ENCODE data around the gene ZNF14. TPM values are rescaled to one million over a fixed set of nuclear protein-coding genes. Genes with fewer than 3 reads are reported as not detected.
"Not testable (repeated sequence)": the region's sequence is repeated elsewhere in the genome, so short reads cannot be mapped to it uniquely, and the experiment has no call there.

The ZNF14 gene
- total RNA-seq, 3 donors from 2014 or later, result 2.6 to 7.6 (median 2.8) TPM

- H3K9me3 ChIP-seq, result peaks cover 99% of the 10 kb centered on the region
- ATAC-seq (no peak), DNase-seq (no peak)
- H3K36me3 ChIP-seq (ENCODE audit: low read depth), result peaks cover 16% of the 10 kb centered on the region
- intact Hi-C loops (cut with DNase I, micrococcal nuclease), result no loop called here
- H3K4me1 ChIP-seq (ENCODE audit: low read depth), result no peaks in the 10 kb centered on the region
- no peak overlapping the region for H3K4me3 ChIP-seq
- TF ChIP-seq CTCF (IDR thresholded peaks at IDR 0.05), result no peak
These were observed 22.4 kb downstream of the ZNF14 start for GRCh38 chr19:19710506-19710905.

GRCh38 chr19:19704836-19705235 lies 28.1 kb downstream of the ZNF14 start:
- no peak for ATAC-seq
- Histone ChIP-seq H3K36me3 (ENCODE audit: low read depth) (no peaks in the 10 kb centered on the region), H3K4me3 (no peak overlapping the region), H3K4me1 (ENCODE audit: low read depth) (no peaks in the 10 kb centered on the region), H3K9me3 (peaks cover 93% of the 10 kb centered on the region)
- intact Hi-C loops (cut with DNase I, micrococcal nuclease), result no loop called here
- DNase-seq, result no peak
- no peak for TF ChIP-seq CTCF (IDR thresholded peaks at IDR 0.05)

GRCh38 chr19:19700493-19700892 lies 32.4 kb downstream of the ZNF14 start:
- intact Hi-C loops (cut with DNase I, micrococcal nuclease); H3K4me3 ChIP-seq; H3K4me1 ChIP-seq (ENCODE audit: low read depth); ATAC-seq; DNase-seq; H3K36me3 ChIP-seq (ENCODE audit: low read depth): not testable (repeated sequence)
- peaks cover 66% of the 10 kb centered on the region for H3K9me3 ChIP-seq

GRCh38 chr19:19697589-19697988 lies 35.3 kb downstream of the ZNF14 start:
- Histone ChIP-seq H3K9me3 (peaks cover 40% of the 10 kb centered on the region), H3K4me1 (ENCODE audit: low read depth) (no peaks in the 10 kb centered on the region), H3K4me3 (no peak overlapping the region), H3K36me3 (ENCODE audit: low read depth) (no peaks in the 10 kb centered on the region)
- DNase-seq, result no peak
- no peak for TF ChIP-seq CTCF (IDR thresholded peaks at IDR 0.05)
- no peak for ATAC-seq
- intact Hi-C loops (cut with DNase I, micrococcal nuclease), result no loop called here

- Histone ChIP-seq H3K36me3 (ENCODE audit: low read depth) (no peaks in the 10 kb centered on the region), H3K4me3 (no peak overlapping the region), H3K4me1 (ENCODE audit: low read depth) (no peaks in the 10 kb centered on the region), H3K9me3 (peaks cover 29% of the 10 kb centered on the region)
- DNase-seq, result no peak
- no peak for TF ChIP-seq CTCF (IDR thresholded peaks at IDR 0.05)
- intact Hi-C loops (cut with DNase I, micrococcal nuclease), result no loop called here
- ATAC-seq, result no peak
These were observed 36.5 kb downstream of the ZNF14 start for GRCh38 chr19:19696386-19696785.

GRCh38 chr19:19691683-19692082 lies 41.2 kb downstream of the ZNF14 start:
- H3K9me3 ChIP-seq, result peaks cover 7% of the 10 kb centered on the region

GRCh38 chr19:19689023-19689422 lies 43.9 kb downstream of the ZNF14 start:
- intact Hi-C loops (cut with DNase I, micrococcal nuclease); DNase-seq; H3K4me3 ChIP-seq; ATAC-seq; H3K4me1 ChIP-seq (ENCODE audit: low read depth); H3K36me3 ChIP-seq (ENCODE audit: low read depth): not testable (repeated sequence)
- peaks cover 24% of the 10 kb centered on the region for H3K9me3 ChIP-seq

More at GRCh38 chr19:19691683-19692082, 41.2 kb downstream of the ZNF14 start:
- intact Hi-C loops (cut with DNase I, micrococcal nuclease), result no loop called here
- no peak for TF ChIP-seq CTCF (IDR thresholded peaks at IDR 0.05)
- DNase-seq (no peak), ATAC-seq (no peak)
- no peaks in the 10 kb centered on the region for H3K4me1 ChIP-seq (ENCODE audit: low read depth)
- H3K36me3 ChIP-seq (ENCODE audit: low read depth), result no peaks in the 10 kb centered on the region
- no peak overlapping the region for H3K4me3 ChIP-seq
